HEK293 (cell line): Measurements from ENCODE around the gene GPAM.

Experiments used
- CTCF ChIA-PET: fragments of 350-600 bp; formaldehyde crosslinking; extraction: SDS; loops from one replicate; lab custom pipeline; 2021; ENCODE audit warnings: antibody characterized with exemption; lab: Yijun Ruan, JAX
- POLR2A ChIA-PET: fragments of 300-600 bp; formaldehyde crosslinking; extraction: SDS; loops from one replicate; lab custom pipeline; 2020; ENCODE audit warnings: antibody characterized with exemption, inconsistent platforms; lab: Yijun Ruan, JAX
- H3K27ac ChIP-seq: fragments of 200-500 bp; sonication (Bioruptor generic); 2 replicates; pipeline ENCODE4 v1.5.1; 2014; ENCODE audit warnings: low read depth, low read length, control low read depth, inconsistent platforms; ENCODE audit errors: extremely low read depth
- H3K36me3 ChIP-seq, 2 experiments: fragments of 200-500 bp in 1 of 2; sonication (Bioruptor generic) in 1 of 2; 1 replicate in 1 of 2; 2 replicates in 1 of 2; pipeline ENCODE4 v1.5.1; 2014 to 2017; ENCODE audit warnings: inconsistent platforms in 2 of 2, low read length in 2 of 2; ENCODE audit not compliant: control insufficient read depth in 2 of 2, insufficient read depth in 1 of 2
- H3K4me1 ChIP-seq: fragments of 200-500 bp; sonication (Bioruptor generic); 2 replicates; pipeline ENCODE4 v1.5.1; 2014; ENCODE audit warnings: mild to moderate bottlenecking, low read length, inconsistent platforms; ENCODE audit not compliant: control insufficient read depth, insufficient read depth
- H3K4me3 ChIP-seq: 2 replicates; pipeline ENCODE4 v1.5.1; 2011; ENCODE audit warnings: low read depth, mild to moderate bottlenecking, control low read depth, low read length, moderate library complexity
- H3K9me3 ChIP-seq: fragments of 200-500 bp; sonication (Bioruptor generic); 2 replicates; pipeline ENCODE4 v1.5.1; 2014; ENCODE audit warnings: low read depth, low read length, inconsistent platforms; ENCODE audit not compliant: control insufficient read depth, insufficient read depth
- AEBP2 ChIP-seq: fragments of 450-650 bp; formaldehyde crosslinking; IDR thresholded peaks from 2 replicates; pipeline ENCODE4 v1.5.1; 2016; ENCODE audit warnings: missing biosample characterization, missing genetic modification characterization, borderline replicate concordance
- GLI4 ChIP-seq: fragments of 450-650 bp; formaldehyde crosslinking; IDR thresholded peaks from 2 replicates; pipeline ENCODE4 v1.5.1; 2016; ENCODE audit warnings: missing biosample characterization, missing genetic modification characterization
- PRDM2 ChIP-seq: fragments of 450-650 bp; formaldehyde crosslinking; IDR thresholded peaks from 2 replicates; pipeline ENCODE4 v1.5.1; 2016; ENCODE audit warnings: missing biosample characterization, missing genetic modification characterization, borderline replicate concordance
- SP2 ChIP-seq: fragments of 450-650 bp; formaldehyde crosslinking; IDR thresholded peaks from 2 replicates; pipeline ENCODE4 v1.5.1; 2016; ENCODE audit warnings: missing biosample characterization, missing genetic modification characterization
- ZFP37 ChIP-seq: fragments of 450-650 bp; formaldehyde crosslinking; IDR thresholded peaks from 2 replicates; pipeline ENCODE4 v1.5.1; 2016; ENCODE audit warnings: missing biosample characterization, missing genetic modification characterization
- ZFP41 ChIP-seq: fragments of 450-650 bp; formaldehyde crosslinking; IDR thresholded peaks from 2 replicates; pipeline ENCODE4 v1.5.1; 2016; ENCODE audit warnings: missing biosample characterization, missing genetic modification characterization, borderline replicate concordance
- ZFP69B ChIP-seq: fragments of 450-650 bp; formaldehyde crosslinking; IDR thresholded peaks from 2 replicates; pipeline ENCODE4 v1.5.1; 2016; ENCODE audit warnings: missing biosample characterization, missing genetic modification characterization
- ZNF133 ChIP-seq: fragments of 450-650 bp; formaldehyde crosslinking; IDR thresholded peaks from 2 replicates; pipeline ENCODE4 v1.5.1; 2016; ENCODE audit warnings: missing biosample characterization, missing genetic modification characterization
- ZNF366 ChIP-seq: fragments of 450-650 bp; formaldehyde crosslinking; conservative IDR thresholded peaks from 2 replicates; pipeline ENCODE4 v1.5.1; 2016; ENCODE audit warnings: missing biosample characterization, missing genetic modification characterization
- ZNF398 ChIP-seq: fragments of 450-650 bp; formaldehyde crosslinking; IDR thresholded peaks from 2 replicates; pipeline ENCODE4 v1.5.1; 2017; ENCODE audit warnings: missing biosample characterization, missing genetic modification characterization
- ZNF423 ChIP-seq: fragments of 450-650 bp; formaldehyde crosslinking; IDR thresholded peaks from 2 replicates; pipeline ENCODE4 v1.5.1; 2016; ENCODE audit warnings: missing biosample characterization, missing genetic modification characterization
- ZNF571 ChIP-seq: fragments of 450-650 bp; formaldehyde crosslinking; IDR thresholded peaks from 2 replicates; pipeline ENCODE4 v1.5.0; 2017; ENCODE audit warnings: missing biosample characterization, missing genetic modification characterization
- ZNF629 ChIP-seq: fragments of 450-650 bp; formaldehyde crosslinking; IDR thresholded peaks from 2 replicates; pipeline ENCODE4 v1.5.1; 2017; ENCODE audit warnings: missing biosample characterization, missing genetic modification characterization
- ZNF843 ChIP-seq: fragments of 450-650 bp; formaldehyde crosslinking; IDR thresholded peaks from 2 replicates; pipeline ENCODE4 v1.5.1; 2016; ENCODE audit warnings: missing biosample characterization, missing genetic modification characterization
- ZSCAN4 ChIP-seq: fragments of 450-650 bp; formaldehyde crosslinking; IDR thresholded peaks from 2 replicates; pipeline ENCODE4 v1.5.1; 2017; ENCODE audit warnings: missing biosample characterization, missing genetic modification characterization

The GPAM gene

GRCh38 chr10:112145263-112145662 lies 38.3 kb downstream of the GPAM start:
- peaks cover 0 to 5% of the 10 kb centered on the region in 2 experiments; a peak in 2 of 3 replicates for H3K36me3 ChIP-seq
- CTCF ChIA-PET, result interaction anchor here (2.9 kb wide), 1 partner anchor 8 kb away, joined by 11 read pairs; no protein-coding TSS in a partner anchor
- POLR2A ChIA-PET, result no interaction called here
- H3K4me1 ChIP-seq, result no peaks in the 10 kb centered on the region
- no peak overlapping the region for H3K4me3 ChIP-seq
- TF ChIP-seq ZNF398 (tag by site-specific recombination), result no peak
- TF ChIP-seq ZNF423 (tag by site-specific recombination), result no peak
- TF ChIP-seq, all 188 proteins: peak for 0
- Histone ChIP-seq H3K9me3 (no peaks in the 10 kb centered on the region), H3K27ac (no peak overlapping the region)

GRCh38 chr10:112143420-112143819 lies 40.1 kb downstream of the GPAM start:
- Histone ChIP-seq H3K27ac (no peak overlapping the region), H3K9me3 (no peaks in the 10 kb centered on the region), H3K4me3 (no peak overlapping the region), H3K4me1 (no peaks in the 10 kb centered on the region), H3K36me3 (no peaks in the 10 kb centered on the region)
- ChIA-PET POLR2A (no interaction called here), CTCF (interaction anchor here (0.6 to 0.7 kb wide), 3 partner anchors 24 to 121 kb away, joined by 3 to 5 read pairs (median 4); no protein-coding TSS in a partner anchor)
- TF ChIP-seq ZNF629 (tag by site-specific recombination) (no peak), ZNF843 (tag by site-specific recombination) (no peak), PRDM2 (tag by site-specific recombination) (no peak), ZNF571 (tag by site-specific recombination) (no peak), ZNF133 (tag by site-specific recombination) (no peak), SP2 (no peak), ZFP37 (no peak), ZSCAN4 (tag by site-specific recombination) (no peak), ZFP69B (no peak), ZNF366 (tag by site-specific recombination) (no peak), GLI4 (no peak), AEBP2 (tag by site-specific recombination) (no peak), ZFP41 (no peak)
